ENCODE results near the gene B9D2. TPM values are rescaled to one million over a fixed set of nuclear protein-coding genes. Genes with fewer than 3 reads are reported as not detected.

The B9D2 gene
- total RNA-seq, 1 experiment from 2014 or later, result 4.4 TPM

DNA sequence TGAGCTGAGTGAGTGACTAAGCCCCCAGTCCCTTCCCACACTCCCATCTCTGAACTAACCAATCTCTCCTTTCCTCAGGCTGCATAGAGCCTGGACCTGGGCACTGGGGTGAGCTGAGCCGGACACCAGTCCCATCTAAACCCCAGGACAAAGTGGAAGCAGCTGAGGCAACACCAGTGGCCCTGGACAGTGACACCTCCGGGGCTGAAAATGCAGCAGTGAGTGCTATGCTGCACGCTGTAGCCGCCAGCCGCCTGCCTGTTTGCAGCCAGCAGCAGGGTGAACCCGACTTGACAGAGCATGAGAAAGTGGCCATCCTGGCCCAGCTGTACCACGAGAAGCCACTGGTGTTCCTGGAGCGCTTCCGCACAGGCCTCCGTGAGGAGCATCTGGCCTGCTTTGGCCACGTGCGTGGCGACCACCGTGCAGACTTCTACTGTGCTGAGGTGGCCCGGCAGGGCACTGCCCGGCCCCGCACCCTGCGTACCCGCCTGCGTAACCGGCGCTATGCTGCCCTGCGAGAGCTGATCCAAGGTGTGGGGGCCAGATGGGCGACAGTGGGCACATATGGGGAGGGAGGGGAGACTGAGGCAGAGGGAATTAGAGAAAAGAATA lies 47.5 kb downstream of the B9D2 start:
- no peaks in the 10 kb centered on the region for H3F3A ChIP-seq (ENCODE audit: low read length, unreplicated experiment)
- H3K9me2 ChIP-seq (replicated peaks; ENCODE audit: low read length), result no peaks in the 10 kb centered on the region
- H3K9me3 ChIP-seq (ENCODE audit: low read length), result no peaks in the 10 kb centered on the region
- no peaks in the 10 kb centered on the region for H3K27me3 ChIP-seq (ENCODE audit: low read length)
- no peaks in the 10 kb centered on the region for H4K20me1 ChIP-seq (ENCODE audit: low read length)
- ChIA-PET CTCF (no interaction called here), POLR2A (ENCODE audit: unreplicated experiment) (no interaction called here)
- H2AFZ ChIP-seq (ENCODE audit: low read length), result no peak overlapping the region
- TF ChIP-seq, protein P1, sequence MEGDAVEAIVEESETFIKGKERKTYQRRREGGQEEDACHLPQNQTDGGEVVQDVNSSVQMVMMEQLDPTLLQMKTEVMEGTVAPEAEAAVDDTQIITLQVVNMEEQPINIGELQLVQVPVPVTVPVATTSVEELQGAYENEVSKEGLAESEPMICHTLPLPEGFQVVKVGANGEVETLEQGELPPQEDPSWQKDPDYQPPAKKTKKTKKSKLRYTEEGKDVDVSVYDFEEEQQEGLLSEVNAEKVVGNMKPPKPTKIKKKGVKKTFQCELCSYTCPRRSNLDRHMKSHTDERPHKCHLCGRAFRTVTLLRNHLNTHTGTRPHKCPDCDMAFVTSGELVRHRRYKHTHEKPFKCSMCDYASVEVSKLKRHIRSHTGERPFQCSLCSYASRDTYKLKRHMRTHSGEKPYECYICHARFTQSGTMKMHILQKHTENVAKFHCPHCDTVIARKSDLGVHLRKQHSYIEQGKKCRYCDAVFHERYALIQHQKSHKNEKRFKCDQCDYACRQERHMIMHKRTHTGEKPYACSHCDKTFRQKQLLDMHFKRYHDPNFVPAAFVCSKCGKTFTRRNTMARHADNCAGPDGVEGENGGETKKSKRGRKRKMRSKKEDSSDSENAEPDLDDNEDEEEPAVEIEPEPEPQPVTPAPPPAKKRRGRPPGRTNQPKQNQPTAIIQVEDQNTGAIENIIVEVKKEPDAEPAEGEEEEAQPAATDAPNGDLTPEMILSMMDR (conservative IDR thresholded peaks at IDR 0.05; ENCODE audit: low read depth, low read length), result no peak
- TF ChIP-seq EZH2 (IDR thresholded peaks at IDR 0.05; ENCODE audit: low read length, unreplicated experiment) (no peak), EZH2phosphoT487 (IDR thresholded peaks at IDR 0.05; ENCODE audit: borderline replicate concordance, low read length) (no peak)
- no peak overlapping the region for H3K4me2 ChIP-seq (ENCODE audit: low read length)
- peaks cover 8% of the 10 kb centered on the region; the same call in 1 of the 2 replicates for H3K36me3 ChIP-seq (ENCODE audit: low read depth, low read length)
- intact Hi-C loops (cut with micrococcal nuclease), result no loop called here
- peaks cover 21% of the 10 kb centered on the region for H3K79me2 ChIP-seq (ENCODE audit: low read length)
- H3K4me1 ChIP-seq (ENCODE audit: insufficient read depth, low read length), result no peaks in the 10 kb centered on the region; the same call in 1 of the 2 replicates
- no peak overlapping the region for H3K9ac ChIP-seq (ENCODE audit: low read length)
- no TSS peak for BruUV-seq (replicated peaks)
- ATAC-seq (no peak), DNase-seq (no peak)
- no peak overlapping the region for H3K27ac ChIP-seq (ENCODE audit: low read length)
- H3K4me3 ChIP-seq (ENCODE audit: low read length), result no peak overlapping the region

DNA sequence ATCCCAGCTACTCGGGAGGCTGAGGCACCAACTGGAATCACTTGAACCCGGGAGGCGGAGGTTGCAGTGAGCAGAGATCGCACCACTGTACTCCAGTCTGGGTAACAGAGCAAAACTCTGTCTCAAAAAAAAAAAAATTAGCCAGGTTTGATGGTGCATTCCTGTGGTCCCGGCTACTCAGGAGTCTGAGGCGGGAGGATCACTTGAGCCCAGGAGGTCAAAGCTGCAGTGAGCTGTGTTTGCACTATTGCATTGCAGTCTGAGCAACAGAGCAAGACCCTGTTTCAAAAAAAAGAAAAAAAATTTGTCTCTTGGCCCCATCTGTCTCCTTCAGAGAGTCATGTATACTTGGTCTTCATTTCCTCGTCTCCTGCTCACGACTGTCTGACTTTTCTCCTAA lies 52.3 kb downstream of the B9D2 start:
- H3K4me1 ChIP-seq (ENCODE audit: insufficient read depth, low read length), result peaks cover 10% of the 10 kb centered on the region; the same call in 1 of the 2 replicates
- H3K4me2 ChIP-seq (ENCODE audit: low read length), result peak overlapping the region; percentile 96
- no peaks in the 10 kb centered on the region for H3K9me2 ChIP-seq (replicated peaks; ENCODE audit: low read length)
- H3K9ac ChIP-seq (ENCODE audit: low read length), result no peak overlapping the region
- no peak for DNase-seq
- no TSS peak for BruUV-seq (replicated peaks)
- no peak overlapping the region for H2AFZ ChIP-seq (ENCODE audit: low read length)
- H3K27me3 ChIP-seq (ENCODE audit: low read length), result no peaks in the 10 kb centered on the region
- no peak for TF ChIP-seq EZH2phosphoT487 (IDR thresholded peaks at IDR 0.05; ENCODE audit: borderline replicate concordance, low read length)
- TF ChIP-seq, protein P1 (conservative IDR thresholded peaks at IDR 0.05; ENCODE audit: low read depth, low read length), result no peak
- TF ChIP-seq EZH2 (IDR thresholded peaks at IDR 0.05; ENCODE audit: low read length, unreplicated experiment), result no peak
- H3K4me3 ChIP-seq (ENCODE audit: low read length), result peak overlapping the region; percentile 76
- no peak for ATAC-seq
- no peaks in the 10 kb centered on the region for H3F3A ChIP-seq (ENCODE audit: low read length, unreplicated experiment)
- ChIA-PET POLR2A (ENCODE audit: unreplicated experiment) (no interaction called here), CTCF (interaction anchor here (1.8 kb wide), 1 partner anchor 41 kb away, joined by 6 read pairs; no protein-coding TSS in a partner anchor)
- H3K36me3 ChIP-seq (ENCODE audit: low read depth, low read length), result no peaks in the 10 kb centered on the region; the same call in 1 of the 2 replicates
- peaks cover 31% of the 10 kb centered on the region for H3K79me2 ChIP-seq (ENCODE audit: low read length)
- no peaks in the 10 kb centered on the region for H3K9me3 ChIP-seq (ENCODE audit: low read length)
- no peaks in the 10 kb centered on the region for H4K20me1 ChIP-seq (ENCODE audit: low read length)
- no peak overlapping the region for H3K27ac ChIP-seq (ENCODE audit: low read length)
- intact Hi-C loops (cut with micrococcal nuclease), result loop anchor here (2.0 kb wide), 1 partner anchor 47 kb away; the partner anchor contains the start of gene HNRNPUL1

DNA sequence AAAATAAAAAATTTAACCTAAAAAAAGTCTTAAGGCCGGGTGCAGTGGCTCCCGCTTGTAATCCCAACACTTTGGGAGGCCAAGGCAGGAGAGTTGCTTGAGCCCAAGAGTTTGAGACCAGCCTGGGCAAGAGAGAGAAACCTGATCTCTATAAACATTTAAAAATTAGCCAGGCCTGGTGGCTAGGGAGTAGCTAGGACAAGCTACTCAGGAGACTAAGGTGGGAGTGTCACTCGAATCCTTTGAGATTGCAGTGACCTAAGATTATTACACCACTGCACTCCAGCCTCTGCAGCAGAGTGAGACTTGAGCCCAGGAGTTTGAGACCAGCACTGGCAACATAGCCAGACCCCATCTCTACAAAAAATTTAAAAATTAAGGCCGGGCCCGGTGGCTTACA lies 52.9 kb downstream of the B9D2 start:
- no peaks in the 10 kb centered on the region for H3F3A ChIP-seq (ENCODE audit: low read length, unreplicated experiment)
- intact Hi-C loops (cut with micrococcal nuclease), result loop anchor here (2.0 kb wide), 1 partner anchor 46 kb away; the partner anchor contains the start of gene HNRNPUL1
- ATAC-seq (peak; percentile 9; the same call in 1 of the 2 replicates), DNase-seq (no peak)
- TF ChIP-seq, protein P1 (conservative IDR thresholded peaks at IDR 0.05; ENCODE audit: low read depth, low read length), result no peak
- TF ChIP-seq EZH2phosphoT487 (IDR thresholded peaks at IDR 0.05; ENCODE audit: borderline replicate concordance, low read length), result no peak
- H3K79me2 ChIP-seq (ENCODE audit: low read length), result peaks cover 31% of the 10 kb centered on the region
- ChIA-PET CTCF (interaction anchor here (1.8 kb wide), 1 partner anchor 42 kb away, joined by 6 read pairs; no protein-coding TSS in a partner anchor), POLR2A (ENCODE audit: unreplicated experiment) (no interaction called here)
- H3K36me3 ChIP-seq (ENCODE audit: low read depth, low read length), result peaks cover 3% of the 10 kb centered on the region; the same call in 1 of the 2 replicates
- peak overlapping the region; percentile 76 for H3K4me3 ChIP-seq (ENCODE audit: low read length)
- peak overlapping the region; percentile 86; the same call in 1 of the 2 replicates for H3K27ac ChIP-seq (ENCODE audit: low read length)
- no peaks in the 10 kb centered on the region for H3K27me3 ChIP-seq (ENCODE audit: low read length)
- H3K9ac ChIP-seq (ENCODE audit: low read length), result peak overlapping the region; percentile 94
- H3K9me2 ChIP-seq (replicated peaks; ENCODE audit: low read length), result no peaks in the 10 kb centered on the region
- no TSS peak for BruUV-seq (replicated peaks)
- peak overlapping the region; percentile 96 for H3K4me2 ChIP-seq (ENCODE audit: low read length)
- no peaks in the 10 kb centered on the region for H4K20me1 ChIP-seq (ENCODE audit: low read length)
- peaks cover 10% of the 10 kb centered on the region; the same call in 1 of the 2 replicates for H3K4me1 ChIP-seq (ENCODE audit: insufficient read depth, low read length)
- H2AFZ ChIP-seq (ENCODE audit: low read length), result no peak overlapping the region
- H3K9me3 ChIP-seq (ENCODE audit: low read length), result no peaks in the 10 kb centered on the region

Measured in PC-3 (cell line).